CD4-positive, alpha-beta T cell treated with Interleukin-12 subunit alpha and Interleukin-12 subunit beta, for 1 hour (primary cell): Measurements from ENCODE around the gene AMMECR1L.
"Not testable (repeated sequence)": the region's sequence is repeated elsewhere in the genome, so short reads cannot be mapped to it uniquely, and the experiment has no call there.

Experiments
- DNase-seq: peaks from one replicate; pipeline ENCODE4 v3.0.0-alpha.2; 2020

The AMMECR1L gene

DNA sequence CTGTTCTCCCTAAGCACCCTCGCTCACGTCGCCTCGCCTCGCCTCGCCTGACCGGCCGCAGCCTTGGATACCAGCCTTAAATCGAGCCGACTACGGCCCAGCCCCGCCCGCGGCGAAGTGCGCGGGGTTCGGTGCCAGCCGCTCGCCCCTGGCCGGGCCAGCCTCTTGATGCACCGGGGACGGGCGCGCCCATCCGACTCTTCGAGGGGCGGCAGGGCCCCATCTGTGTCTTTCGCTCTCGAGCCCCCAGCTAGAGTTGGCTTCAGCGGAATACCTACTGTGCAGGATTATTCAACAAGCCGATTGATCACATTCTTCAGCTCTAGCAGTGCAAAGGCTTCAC is 808 bp upstream of the AMMECR1L start:
- not testable (repeated sequence) for DNase-seq

DNA sequence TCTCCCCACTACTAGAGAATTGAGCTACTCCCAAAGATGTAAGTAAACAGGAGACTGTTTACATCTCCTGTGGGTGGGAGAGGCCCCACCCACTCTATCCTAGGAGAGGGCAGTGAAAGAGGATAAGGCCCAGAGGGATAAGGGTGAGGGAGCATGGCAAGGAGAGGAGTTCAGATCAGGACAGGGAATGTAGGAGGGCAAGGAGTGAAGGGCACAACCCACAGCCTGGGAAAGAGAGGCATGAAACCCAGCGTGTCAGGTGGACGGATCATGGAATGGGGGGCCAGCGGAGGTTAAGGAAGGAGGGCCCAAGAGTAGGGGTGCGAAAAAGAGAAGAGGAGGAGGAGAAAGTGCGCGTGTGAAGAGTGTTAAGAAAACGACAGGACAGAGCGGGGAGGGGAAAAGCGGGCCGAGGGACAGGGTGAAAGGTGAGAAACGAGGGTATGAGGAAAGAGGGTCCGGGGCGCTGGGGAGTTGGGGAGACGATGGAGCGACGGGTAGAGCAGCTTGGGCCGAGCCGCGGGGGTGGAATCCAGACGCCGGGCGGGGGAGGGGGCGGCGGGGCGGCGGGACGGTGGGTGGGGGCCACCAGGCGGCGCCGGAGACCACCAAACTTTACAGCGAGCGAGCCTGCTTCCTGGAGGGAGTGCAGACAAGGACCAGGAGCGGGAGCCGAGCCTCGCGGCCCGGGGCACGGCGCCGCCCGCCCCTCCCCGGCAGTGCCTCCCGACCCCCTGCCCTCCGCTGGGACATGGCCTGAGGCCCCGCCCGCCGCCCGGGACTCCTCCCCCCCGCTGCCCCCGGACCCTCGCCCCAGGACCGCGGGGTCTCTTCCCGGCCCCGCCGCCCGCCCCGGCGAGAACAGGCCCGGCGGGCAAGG is 655 bp downstream of the AMMECR1L start:
- DNase-seq = peak; percentile 49

DNA sequence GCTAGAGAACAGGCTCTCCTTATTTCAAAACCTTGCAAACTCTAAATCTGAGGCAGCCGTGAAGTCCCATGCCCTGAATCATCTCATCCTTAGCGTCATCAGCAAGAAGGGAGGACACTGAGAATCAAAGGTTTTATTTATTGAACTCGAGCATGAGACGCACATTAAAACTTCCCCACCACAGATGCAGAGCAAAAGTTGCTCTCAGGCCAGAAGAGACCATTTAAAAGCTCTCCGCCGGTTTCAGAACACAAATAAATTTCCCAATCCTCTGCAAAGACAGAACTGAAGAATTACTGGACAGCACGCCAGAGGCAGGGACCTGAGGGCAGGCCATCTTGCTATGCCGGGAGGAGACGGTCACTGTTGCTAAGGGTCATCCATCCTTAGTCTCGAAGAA is 1.3 kb downstream of the AMMECR1L start:
- no peak for DNase-seq

DNA sequence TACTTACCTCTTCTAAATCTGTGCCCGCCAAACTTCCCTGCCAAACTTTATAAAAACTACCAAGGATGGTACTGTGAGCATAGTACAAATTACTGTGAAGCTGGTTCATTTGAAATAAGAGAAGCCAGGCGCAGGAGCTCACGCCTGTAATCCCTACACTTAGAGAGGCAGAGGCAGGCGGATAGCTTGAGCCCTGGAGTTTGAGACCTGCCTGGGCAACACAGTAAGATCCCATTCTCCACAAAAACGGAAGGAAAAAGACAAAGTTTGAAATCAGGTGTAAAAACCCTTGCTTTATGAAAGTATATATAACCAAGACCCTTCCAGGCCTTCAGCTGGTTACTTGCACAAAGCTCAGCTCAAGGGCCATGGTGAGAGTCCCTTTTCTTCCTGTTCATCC is 5.9 kb downstream of the AMMECR1L start:
- DNase-seq = no peak

DNA sequence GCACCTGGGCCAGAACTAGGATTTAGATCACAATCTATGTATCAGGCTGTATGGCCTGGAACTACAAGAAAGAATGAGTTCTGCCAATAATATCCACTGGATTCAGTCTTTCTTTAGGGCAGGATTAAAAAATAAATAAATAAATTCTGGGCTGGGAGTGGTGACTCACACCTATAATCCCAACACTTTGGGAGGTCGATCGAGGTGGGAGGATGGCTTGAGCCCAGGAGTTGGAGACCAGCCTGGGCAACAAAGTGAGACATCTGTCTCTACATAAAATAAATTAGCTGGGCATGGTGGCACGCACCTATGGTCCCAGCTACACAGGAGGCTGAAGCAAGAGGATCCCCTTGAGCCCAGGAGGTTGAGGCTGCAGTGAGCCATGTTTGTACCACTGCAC is 8.1 kb downstream of the AMMECR1L start:
- DNase-seq = no peak

DNA sequence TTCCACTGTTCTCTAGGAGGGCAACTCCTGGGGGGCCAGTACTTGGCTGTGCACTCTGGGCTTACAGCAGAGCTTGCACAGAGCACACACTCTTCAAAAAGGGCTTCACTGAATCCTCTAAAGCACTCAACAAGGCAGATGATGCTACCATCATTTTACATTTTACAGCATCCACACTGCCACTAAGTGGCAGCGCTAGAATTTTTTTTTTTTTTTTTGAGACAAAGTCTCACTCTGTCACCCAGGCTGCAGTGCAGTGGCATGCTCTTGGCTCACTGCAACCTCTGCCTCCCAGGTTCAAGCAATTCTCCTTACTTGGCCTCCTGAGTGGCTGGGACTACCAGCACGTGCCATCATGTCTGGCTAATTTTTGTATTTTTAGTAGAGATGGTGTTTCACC is 8.6 kb downstream of the AMMECR1L start:
- no peak for DNase-seq

DNA sequence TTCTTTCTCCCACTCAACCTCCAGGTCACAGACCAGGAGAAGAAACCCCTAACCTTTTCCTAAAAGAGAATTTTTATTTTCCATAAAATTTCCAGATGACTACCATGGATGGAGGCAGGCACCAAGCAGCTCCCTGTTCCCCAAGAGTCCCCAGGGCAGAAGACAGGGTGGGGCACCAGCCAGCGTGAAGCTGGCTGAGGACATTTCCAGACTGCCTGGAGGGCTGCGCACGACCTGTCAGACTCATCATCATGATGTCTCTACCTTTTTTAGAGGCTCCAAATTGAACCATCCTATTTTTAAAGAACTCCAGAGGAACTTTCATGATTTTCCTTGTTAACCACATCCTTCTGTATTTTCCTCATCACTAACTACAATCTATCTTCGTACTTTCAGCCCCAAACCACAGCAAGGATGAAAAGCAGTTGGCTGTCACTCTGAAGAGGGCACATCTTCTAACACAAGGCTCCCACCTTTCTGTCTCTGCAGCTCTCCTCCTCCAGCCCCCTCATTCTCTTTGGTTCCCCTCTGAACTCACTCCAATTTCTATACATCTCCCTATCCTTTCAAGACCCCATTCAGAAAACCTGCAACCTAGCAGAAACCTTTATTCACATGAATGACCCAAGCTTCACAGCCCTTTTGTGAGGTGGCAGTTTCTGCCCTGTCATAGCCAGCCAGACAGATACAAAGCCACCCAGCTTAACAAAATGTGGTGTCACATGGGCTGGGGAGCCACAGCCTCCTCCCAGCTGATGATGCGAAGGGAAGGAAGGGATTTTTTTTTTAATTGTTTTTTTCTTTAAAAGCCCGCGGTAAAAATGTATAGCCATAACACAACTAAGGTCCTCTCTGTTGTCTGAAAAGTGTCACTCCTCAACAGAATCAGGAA is 11.1 kb downstream of the AMMECR1L start:
- no peak for DNase-seq

DNA sequence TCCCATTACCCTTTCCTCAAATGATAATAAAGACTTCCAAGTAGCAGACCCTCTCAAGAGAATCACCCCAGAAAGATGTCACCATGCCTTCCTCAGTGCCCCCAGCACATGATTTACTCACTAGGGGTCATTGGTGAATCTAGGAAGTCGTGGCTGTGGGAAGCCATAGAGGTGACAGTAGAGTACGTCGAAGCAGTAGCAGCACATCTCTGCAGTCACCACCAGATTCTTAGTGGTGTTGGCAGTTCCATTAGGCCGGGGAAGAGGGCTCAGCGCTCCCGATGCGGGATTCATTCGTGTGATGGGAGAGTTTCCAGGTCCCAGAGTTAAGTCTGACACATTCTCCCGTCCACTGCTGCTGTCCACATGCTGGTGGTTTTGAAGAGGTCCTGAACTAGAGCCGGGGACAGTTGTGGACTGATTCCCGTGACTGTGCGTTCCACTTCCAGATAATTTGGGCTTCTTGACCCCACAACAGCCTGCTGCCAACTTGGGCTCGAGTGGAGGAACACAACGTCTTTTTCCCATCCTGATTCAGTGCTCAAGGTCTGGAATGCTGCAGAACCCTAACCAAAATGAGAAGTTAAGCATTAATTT is 12.0 kb downstream of the AMMECR1L start:
- DNase-seq = no peak

DNA sequence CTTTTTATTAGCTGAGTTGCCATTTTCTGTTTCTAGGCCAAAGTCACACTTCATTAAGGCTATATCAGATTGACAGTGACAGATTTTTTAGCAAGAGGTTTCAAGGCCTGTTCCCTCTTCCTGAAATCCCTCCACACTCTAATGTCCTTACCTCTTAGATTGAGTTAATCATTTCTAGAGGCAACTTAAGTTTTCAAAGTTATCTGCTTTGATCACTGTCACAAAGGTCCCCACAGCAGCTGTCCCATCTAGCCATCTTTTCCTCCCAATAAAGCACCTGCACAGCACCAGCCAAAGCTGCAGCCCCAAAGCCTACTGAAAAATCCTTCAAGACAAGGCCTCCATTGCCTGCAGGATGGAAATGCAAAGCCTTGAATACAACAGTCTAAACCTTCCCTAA is 13.4 kb downstream of the AMMECR1L start:
- no peak for DNase-seq

DNA sequence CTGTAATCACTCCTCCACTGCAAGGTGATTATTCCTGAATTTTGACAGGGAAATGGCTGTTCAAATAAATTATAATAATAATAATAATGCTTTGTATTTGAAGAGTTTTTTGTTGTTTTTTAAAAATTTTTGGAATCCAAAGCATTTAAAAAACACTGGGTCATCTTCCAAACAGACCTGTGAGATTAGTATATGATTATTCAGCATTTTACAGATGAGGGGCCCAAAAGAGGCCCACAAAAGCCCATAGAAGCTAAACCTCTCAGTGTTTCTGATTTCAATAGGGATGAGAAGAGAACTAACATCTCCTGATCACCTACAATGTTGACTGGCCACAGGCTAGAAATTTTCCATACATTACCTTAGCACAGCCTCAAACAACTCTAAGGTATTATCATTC is 19.8 kb downstream of the AMMECR1L start:
- DNase-seq = no peak

DNA sequence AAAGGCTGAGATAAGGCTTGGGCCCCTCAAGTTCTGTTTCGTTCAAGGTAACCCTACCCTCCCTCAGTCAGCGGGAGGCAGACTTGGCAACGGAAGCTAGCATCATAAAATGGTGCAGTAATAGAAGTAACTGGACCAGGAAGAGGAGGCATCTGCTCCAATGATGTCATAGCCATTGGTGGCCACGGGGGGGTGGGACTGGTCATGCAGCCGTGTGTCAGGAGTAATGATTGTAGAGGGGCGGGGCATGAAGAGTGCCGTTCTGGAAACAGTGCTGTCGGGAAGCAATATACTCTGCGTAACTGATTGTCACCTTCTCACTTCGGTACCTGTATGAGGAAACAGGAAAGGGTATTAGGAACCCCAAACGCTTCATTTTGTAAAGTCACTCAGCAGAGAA is 20.9 kb downstream of the AMMECR1L start:
- DNase-seq = no peak

DNA sequence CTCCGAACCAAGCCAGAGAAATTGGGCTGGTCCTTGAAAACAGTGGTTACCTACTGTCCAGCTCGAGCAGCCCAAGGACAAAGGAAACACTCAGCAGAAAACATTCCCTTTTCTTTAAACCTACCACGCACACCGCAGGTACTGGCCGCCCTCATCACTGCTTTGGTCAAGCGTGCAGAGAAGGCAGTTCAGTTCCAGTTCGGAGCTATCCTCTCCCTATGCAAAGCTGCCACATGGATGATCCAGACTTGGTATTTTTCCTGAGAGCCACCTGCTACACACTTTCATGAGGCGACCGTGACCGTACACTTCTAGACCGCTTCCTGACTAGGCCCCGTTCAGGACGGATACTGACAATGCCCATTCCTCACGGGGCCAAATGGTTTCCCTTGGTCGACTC is 23.5 kb downstream of the AMMECR1L start:
- DNase-seq = no peak

DNA sequence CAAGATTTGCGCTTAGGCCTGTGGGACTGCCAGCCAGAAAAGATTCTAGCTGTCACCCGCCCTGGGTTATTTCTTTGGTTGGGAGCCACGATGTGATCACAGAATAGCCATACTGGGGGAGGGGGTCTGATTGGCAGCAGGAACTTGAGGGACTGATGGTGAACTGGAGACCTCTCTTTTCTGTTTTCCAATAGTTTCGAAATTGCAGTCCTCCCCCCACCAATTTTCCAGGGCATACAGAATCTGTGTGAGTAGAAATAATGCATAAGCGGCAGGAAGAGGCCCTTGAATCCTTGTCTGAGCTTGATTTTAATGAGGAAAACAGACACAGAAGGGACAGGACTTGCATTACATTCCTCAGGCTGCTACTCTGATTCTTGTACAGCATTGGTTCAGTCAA is 25.6 kb downstream of the AMMECR1L start:
- DNase-seq = no peak

DNA sequence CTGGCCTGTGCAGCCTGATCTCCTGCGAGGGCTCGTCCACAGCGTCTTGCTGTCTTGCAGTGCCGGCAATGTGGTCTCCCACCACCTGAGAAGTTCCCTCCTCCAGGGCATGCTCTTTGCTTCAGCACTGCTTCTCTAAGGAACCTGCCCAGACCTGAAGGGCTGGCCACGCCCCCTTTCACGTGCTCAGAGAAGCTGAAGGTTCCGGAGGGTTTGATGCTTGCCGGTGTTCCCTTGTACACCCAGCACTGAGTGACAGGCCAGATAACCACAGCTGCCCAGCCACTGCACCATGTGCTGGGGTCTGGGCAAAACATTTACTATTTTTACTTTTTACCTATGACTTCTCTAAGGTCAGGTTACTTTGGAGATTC is 26.1 kb downstream of the AMMECR1L start:
- peak; percentile 76 for DNase-seq

DNA sequence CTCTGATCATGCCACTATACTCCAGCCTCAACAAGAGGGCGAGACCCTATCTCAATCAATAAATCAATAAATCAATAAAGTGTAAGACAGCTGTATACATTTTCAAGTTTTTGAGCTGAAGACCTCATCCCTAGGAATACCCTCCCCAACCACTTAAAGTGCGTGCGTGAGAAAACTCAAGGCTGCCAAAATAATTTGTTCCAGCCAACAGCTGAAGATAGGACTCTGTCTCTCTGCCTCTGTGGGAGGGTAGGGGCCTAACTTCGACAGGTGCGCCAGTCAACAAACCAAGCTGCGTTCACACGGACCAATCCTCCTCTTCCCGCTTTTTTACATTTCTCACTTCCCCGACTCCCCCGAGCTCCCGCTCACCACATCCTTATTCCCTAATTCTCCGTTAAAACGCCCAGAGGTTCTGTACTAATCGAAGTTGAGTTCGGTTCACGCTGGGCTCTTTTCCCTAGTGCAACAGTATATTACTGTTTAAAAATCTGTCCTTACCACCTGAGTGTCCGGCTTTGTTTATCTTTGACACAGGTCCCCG is 28.4 kb downstream of the AMMECR1L start:
- DNase-seq = peak; percentile 23

DNA sequence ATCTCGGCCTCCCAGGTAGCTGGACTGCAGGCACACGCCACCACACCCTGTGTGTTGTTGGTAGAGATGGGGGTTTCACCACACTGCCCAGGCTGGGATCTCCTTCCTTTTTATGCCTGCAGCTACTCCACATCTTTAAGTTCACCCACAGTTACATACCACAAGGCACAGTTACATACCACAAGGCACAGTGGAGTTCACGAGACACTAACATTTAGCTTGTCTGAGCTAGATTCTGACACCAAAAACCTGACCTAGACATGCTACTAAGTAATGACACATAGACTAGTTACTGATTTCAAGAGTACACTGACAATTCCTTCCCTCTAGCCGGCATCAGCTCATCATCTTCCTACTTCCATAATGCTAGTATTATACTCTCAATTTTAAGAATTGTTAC is 32.1 kb downstream of the AMMECR1L start:
- no peak for DNase-seq

DNA sequence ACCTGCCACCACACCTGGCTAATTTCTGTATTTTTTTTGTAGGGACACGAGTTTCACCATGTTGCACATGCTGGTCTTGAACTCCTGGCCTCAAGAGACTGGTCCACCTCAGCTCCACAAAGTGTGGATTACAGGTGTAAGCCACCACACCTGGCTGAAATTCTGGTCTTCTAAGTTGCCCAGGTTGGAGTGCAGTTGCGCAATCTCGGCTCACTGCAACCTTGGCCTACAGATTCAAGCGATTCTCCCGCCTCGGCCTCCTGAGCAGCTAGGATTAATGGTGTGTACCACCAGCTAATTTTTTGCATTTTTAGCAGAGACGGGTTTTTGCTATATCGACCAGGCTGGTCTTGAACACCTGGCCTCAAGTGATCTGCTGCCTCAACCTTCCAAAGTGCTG is 33.4 kb downstream of the AMMECR1L start:
- DNase-seq = no peak

DNA sequence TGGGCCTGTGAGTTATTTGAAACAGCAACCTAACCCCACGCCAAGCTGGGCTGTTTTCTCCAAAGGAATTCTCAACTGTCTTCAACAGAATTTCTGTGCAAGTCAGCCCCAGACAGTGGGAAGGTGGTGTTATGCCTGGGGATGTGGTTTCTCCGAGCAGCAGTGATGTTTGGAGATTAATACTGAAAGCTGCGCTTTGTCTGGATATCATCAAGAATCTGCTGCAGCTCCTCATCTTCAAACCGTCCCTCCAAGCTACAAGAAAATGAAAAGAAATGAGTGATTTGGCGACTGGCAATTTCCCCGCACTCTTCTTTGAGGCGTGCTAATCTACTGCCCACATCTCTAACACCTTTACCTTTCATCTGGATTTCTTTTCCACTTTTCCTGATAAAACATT is 37.8 kb downstream of the AMMECR1L start:
- DNase-seq = no peak

DNA sequence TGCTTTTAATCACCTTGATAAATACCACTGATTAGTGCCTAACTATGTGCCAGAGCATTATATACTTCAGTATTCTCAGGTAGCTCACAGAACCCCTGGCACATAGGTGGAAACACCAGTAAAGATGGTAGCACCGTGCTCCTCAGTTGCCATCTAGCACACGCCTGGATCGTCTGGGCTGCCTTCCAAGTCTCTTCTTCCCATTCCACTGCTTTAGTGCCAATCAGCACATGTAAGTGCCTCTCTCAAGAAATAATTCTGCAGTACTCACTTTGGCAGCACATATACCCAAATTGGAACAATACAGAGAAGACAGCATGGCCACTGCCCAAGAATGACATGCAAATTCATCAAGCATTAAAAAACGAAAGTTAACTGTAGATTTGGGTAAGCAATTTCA is 40.8 kb downstream of the AMMECR1L start:
- no peak for DNase-seq

DNA sequence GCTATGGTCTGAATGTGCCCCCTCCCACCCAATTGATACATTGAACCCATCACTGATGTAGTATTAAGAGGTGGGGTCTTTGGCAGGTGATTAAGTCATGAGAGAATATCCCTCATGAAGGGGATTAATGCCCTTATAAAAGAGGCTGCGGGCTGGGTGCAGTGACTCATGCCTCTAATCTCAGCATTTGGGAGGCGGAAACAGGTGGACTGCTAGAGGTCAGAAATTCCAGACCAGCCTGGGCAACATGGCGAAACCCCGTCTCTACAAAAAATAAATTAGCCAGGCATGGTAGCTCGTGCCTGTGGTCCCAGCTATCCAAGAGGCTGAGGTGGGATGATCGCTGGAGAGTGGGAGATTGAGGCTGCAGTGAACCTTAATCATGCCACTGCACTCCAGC is 42.1 kb downstream of the AMMECR1L start:
- no peak for DNase-seq

DNA sequence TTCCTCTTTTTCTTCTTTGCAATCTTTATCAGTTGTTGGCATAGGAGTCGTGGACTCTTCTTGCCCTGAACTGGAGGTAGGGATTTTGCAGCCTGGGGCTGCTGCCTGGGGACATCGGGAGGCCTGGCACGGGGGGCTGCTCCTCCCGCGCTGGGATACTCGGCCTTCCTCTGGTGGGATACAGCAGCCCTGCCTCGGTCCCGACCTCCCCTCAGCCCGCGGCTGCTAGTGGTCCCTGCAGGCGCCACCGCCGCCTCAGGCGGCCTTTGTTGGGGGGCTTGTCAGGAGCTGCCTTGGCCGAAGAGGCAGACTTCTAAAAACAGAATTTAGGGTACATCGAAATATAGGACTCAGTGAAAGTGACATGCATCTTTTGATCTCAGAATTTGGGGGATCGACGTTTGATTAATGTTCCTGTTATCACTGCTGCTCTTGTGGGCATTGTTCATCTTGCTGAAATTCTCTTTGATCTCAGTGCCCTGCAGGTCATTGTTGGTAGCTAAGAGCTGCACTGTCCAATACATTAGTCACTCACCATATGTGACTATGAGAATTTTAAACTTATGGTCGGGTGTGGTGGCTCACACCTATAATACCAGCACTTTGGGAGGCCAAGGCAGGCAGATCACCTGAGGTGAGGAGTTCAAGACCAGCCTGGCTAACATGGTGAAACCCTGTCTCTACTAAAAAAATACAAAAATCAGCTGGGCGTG is 44.1 kb downstream of the AMMECR1L start:
- no peak for DNase-seq

DNA sequence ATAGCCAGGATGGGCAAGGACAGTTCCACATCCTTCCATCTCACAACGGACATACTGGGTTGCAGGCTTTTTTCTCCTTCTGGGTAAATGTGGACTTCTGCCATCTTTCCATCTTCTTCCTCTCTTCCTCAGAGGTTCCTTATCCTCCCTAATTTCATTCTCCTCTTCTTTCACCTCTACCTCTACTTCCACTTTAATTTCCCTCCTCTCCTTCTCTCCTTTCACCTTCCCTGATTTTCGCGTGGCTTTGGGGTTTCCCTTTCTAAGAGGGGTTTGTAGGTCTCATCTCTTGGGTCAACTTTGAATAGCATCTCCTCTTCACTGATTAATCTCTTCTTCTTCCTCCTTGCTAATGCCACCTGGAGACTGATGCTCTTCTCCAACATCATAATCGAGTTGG is 44.9 kb downstream of the AMMECR1L start:
- DNase-seq = no peak

DNA sequence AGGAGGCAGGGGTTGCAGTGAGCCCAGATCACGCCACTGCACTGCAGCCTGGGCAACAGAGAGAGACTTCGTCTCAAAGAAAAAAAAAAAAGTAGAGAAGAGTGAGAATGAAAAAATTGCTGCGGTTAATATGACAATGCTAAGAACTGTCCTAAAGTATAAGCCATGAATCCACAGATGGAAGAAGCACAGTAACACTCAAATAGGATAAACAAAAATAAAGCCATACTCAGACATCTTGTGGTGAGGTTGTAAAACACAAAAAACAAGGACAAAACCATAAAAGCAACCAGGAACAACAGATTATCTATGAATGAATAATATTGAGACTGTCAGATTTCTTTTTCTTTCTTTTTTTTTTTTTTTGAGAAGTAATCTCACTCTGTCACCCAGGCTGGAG is 50.8 kb downstream of the AMMECR1L start:
- DNase-seq = no peak
